DMS53 (cell line): Measurements from ENCODE around the gene GARIN5A.
A peak's percentile ranks its signal among the peaks of the same experiment; 100 is the strongest.
"Not testable (repeated sequence)": the region's sequence is repeated elsewhere in the genome, so short reads cannot be mapped to it uniquely, and the experiment has no call there.

ENCODE experiments used
- DNase-seq: peaks from one replicate; lab custom pipeline; 2025; lab: John Stamatoyannopoulos, UW

GARIN5A gene

DNA sequence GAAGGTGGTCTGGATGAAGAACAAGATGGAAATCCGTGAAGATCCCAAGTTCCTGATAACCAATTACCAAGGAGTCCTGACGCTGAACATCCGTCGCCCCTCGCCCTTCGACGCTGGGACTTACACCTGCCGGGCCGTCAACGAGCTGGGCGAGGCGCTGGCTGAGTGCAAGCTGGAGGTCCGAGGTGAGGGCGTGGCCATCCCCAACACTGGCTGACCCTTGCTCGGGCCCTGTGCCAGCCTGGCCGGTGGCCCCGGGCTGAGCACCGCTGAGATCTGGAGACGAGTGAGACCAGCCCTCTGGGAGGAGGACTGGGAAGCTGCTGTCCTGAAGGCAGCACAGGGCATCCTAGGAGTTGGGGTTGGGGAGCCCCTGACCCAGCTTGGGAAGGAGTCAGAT, 12.3 kb downstream of the GARIN5A start:
- DNase-seq = no peak

DNA sequence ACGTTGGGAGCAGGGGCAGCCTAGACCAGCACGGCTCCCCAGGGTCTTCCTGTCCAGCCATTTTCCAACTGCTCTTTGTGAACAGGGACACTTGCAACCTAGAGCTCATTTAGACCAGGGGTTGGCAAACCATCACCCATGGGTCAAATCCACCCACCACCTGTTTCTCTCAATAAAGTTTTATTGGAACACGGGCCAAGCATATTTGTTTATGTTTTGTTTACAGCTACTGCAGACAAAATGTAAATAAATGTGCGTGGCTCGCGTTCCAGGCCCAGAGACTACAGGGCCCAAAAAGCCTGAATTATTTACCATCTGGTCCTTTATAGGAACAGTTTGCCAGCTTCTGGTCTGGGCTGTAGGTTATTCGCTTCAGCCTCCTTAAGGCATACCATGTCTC, 13.7 kb downstream of the GARIN5A start:
- DNase-seq = no peak

DNA sequence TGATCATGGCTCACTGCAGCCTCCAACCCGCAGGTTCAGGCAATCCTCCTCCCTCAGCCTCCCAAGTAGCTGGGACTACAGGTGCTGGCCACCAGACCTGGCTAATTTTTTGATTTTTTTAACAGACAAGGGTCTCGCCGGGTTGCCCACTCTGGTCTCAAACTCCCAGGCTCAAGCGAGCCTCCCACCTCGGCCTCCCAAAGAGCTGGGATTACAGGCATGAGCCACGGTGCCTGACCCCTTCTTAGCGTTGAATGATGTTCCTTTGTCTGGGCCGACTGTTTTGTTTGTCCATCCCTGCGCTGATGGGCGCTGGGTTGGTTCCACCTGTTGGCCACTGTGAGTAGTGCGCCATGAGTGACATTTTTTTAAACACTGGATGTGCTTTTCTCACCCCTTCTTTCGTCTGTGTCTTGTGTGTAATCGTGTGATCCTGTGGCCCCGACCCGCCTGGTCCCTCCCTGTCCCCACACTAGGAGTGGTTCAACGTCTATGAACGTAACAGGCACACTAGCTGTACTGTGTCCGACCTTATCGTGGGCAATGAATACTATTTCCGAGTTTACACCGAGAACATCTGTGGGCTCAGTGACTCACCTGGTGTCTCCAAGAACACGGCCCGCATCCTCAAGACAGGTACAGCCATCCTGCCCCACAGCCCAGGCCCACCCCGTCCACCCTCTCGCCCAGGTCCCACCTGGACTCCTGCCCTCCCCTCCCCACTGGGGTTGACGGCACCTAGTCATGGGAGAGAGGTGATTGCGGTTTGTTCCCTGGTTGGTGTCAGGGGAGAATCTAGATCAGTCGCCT, 15.4 kb downstream of the GARIN5A start:
- DNase-seq = peak; percentile 80

DNA sequence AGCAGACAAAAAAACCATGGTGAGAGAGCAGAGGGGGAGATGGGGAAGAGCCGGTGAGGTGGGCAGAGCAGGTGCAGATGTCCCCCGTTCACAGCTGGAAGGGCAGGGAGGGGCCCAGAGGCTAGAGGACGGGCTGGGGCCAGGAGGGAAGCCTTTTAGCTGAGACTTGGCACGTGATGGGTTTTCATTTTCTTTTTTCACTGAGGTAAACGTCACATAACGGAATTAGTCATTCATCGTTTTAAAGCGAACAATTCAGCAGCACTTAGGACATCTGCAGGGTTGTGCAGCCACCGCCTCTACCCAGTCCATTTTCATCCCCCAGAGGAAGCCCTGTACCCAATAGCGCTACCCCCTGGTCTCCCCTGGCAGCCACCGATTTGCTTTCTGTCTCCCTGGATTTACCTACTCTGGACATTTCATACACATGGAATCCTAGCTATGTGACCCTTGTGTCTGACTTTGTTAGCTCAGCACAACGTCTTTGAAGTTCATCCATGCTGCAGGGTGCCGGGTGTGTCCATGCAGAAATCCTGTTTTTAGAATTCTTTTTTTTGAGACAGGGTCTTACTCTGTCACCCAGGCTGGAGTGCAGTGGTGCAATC, 16.4 kb downstream of the GARIN5A start:
- no peak for DNase-seq

DNA sequence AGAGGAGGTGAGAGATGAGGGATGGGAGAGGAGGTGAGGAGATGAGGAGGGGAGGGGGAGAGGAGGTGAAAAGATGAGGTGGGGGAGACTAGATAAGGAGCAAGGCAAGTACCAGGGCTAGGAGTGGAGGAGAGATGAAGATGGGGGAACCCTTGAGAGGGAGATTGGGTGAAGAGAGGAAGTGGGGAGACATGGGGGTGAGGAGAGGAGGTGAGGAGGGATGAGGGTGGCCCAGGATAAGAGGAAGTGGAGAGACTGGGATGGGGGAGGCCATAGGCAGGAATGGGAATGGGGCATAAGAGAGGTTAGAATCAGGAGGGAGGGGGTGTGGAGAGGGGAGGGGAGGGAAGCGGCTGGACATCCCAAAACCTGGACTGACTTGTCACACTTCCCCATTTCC, 17.0 kb downstream of the GARIN5A start:
- DNase-seq = no peak

DNA sequence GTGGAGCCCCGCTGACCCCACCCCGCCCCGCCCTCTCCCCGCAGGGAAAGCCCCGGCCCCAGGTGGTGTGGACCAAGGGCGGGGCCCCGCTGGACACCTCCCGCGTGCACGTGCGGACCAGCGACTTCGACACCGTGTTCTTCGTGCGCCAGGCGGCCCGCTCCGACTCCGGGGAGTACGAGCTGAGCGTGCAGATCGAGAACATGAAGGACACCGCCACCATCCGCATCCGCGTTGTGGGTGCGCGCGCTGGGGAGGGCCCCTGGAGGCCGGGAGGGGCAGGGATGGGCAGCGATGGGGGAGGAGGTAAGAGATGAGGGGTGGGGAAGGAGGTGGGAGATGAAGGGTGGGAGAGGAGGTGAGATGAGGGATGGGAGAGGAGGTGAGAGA, 17.6 kb downstream of the GARIN5A start:
- no peak for DNase-seq

DNA sequence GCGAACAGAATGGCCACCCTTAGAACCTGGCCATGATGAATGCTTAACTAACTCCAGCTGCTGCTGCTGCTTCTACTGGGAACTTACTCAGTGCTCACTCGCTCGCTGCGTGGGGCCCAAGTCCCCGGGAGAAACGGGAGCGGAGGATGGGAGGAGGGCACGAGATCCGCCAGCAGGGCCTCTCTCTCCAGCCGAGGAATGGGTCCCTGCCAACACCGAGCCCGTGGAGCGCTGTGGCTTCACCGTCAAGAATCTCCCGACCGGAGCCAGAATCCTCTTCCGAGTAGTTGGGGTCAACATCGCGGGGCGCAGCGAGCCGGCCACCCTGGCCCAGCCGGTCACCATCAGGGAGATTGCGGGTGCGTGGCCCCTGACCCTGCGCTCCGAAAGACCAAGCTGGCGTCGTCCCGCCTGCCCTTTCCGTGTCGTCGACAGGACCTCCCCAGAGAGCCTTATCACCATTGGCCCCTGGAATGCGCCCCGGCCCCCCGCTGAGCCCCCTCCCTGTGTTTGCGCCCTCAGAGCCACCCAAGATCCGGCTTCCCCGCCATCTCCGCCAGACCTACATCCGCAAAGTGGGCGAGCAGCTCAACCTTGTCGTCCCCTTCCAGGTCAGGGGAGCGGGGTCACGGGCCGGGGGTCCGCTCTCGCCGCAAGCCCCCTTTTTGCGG, 18.1 kb downstream of the GARIN5A start:
- DNase-seq = no peak

DNA sequence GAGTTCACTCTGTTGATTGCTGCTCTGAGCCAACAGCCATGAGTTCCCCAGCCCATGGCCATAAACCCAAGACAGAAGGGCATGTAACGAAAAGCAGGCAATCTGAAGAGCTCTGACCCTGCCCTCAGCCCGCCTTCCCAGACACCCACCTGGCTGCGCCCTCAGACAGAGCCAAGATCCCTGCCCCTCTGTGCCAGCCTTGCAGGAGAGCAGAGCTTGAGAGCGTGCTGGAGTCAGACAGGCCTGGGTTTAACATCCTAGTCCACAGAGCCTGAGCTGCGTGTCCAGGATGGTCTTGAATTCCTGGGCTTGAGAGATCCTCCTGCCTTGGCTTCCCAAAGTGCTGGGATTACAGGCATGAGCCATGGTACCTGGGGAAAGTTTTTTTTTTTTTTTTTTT, 19.3 kb downstream of the GARIN5A start:
- no peak for DNase-seq

DNA sequence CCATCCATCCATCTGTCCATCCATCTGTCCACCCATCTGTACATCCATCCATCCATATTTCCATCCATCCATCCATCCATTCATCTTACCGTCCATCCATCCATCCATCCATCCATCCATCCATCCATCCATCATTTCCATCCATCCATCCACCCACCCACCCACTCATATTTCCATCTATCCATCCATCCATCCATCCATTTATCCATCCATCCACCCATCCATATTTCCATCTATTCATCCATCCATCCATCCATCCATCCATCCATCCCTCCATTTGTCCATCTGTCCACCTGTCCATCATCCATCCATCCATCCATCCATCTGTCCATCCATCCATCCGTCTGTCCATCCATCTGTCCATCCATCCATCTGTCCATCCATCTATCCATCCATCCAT, 20.7 kb downstream of the GARIN5A start:
- no peak for DNase-seq

DNA sequence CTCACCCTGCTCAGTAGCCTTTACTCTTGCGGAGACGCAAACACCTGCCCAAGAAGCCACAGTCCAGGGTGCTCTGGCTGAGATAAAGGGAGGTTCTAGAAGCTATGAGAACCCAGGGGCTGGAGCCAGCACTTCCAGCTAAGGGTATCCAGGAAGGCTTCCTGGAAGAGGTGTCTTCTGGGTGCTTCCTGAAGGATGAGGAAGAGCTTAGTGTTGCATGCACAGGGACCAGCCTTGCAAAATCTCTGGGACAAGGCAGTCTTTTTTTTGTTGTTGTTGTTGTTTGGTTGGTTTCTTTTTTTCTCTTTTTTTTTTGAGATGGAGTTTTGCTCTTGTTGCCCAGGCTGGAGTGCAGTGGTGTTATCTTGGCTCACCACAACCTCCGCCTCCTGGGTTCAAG, 23.4 kb downstream of the GARIN5A start:
- no peak for DNase-seq

DNA sequence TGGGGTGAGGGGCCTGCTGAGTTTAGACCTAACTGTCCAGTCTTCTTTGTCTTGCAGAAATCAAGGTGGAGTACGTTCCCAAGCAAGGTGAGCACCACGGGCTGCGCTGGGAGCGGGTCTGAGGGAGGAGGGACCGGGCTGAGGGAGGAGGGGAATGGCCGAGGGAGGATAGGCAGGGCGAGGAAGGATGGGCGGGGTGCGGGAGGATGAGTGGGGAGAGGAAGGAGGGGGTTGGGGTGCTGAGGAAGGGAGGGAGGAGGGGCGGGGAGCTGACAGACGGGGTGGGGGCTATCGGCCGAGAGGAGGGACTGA, 25.5 kb downstream of the GARIN5A start:
- no peak for DNase-seq

DNA sequence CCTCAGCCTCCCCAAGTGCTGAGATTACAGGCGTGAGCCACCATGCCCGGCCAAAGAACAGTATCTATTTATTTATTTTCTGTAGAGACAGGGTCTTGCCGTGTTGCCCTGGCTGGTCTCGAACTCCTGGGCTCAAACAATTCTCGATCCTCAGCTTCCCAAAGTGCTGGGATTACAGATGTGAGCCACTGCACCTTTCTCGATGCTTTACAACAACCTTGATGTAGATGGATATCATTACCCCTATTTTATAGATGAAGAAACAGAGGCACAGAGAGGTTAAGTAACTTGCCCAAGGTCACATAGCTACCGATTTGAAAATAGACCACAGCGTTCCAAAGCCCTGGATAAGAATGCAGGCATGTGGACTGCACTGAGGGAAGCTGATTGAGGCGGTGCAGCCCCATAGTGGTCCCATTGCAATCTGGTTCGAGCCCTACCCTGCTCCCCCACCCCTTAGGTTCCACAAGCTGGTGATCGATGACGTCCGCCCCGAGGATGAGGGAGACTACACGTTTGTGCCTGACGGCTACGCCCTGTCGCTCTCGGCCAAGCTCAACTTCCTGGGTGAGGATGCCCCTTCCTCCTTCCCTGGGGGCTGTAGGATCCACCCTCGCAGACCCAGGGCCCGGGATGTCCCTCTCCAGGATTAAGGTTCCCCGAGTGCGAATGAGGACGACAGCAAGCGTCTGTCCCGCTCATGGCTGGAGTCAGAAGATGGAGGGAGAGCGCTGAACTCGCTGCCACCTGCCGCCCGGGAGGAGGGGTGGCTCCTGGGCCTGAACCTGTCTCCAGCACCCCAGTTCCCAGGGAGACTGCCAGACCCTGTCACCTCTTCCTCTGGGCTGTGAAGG, 26.1 kb downstream of the GARIN5A start:
- DNase-seq = no peak

DNA sequence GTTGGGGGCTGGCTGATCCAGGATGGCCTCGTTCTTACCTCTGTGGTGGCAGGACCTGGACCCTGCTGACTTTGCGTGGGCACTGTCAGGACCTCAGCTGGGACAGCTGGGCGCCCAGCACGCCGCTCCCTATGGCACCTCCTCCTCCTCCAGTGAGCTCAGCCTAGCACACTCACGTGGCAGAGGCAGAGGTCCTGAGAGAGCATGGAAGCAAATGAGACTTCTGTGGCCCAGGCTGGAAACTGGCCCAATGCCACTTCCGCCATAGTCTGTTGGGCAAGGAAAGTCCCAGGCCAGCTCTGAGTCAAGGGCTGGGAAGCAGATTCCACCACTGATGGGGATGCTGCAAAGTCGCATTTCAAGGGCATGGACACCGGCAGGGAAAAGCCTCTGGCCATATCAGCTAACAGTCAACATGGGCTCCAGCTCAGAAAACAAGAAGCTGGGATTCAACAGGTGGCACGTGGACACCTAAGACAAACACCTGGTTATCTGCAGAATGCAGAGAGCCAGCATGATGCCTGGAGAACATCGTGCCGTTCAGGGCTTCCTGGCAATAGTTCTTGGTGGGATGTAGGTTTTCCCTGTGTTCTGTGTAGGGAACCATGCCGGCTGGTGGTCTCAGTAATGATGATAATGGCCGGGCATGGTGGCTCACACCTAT, 27.3 kb downstream of the GARIN5A start:
- peak; percentile 43 for DNase-seq

DNA sequence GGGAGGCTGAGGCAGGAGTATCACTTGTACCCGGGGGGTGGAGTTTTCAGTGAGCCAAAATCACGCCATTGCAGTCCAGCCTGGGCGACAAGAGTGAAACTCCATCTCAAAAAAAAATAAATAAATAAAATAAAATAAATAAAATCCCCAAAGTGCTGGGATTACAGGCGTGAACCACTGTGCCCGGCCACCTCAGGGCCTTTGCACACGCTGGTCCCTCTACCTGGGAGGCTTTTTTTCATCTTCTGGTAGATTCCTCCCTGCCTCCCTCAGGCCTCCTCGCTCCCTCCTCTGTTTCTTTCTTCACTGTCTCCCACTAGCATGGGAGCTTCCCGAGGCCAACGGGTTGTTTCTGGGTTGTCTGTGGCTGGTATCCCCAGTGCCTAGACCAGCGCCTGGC, 28.9 kb downstream of the GARIN5A start:
- no peak for DNase-seq

DNA sequence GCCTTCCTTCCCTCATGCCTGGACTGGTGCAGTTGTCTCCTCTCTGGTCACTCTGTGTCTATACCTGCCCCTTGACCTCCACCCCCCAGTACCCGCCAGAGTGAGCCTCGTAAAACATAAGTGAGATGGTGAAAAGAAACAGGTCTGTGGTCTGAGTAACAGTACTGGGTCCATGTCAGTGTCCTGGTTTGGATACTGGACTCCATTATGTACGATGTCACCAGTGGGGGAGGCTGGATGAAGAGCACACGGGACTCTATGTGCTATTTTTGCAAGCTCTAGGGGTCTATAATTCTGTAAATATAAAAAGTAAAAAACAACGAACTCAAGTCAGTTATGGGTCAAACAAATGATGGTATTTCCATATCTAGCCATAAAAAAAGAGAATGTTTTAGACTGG, 29.6 kb downstream of the GARIN5A start:
- no peak for DNase-seq

DNA sequence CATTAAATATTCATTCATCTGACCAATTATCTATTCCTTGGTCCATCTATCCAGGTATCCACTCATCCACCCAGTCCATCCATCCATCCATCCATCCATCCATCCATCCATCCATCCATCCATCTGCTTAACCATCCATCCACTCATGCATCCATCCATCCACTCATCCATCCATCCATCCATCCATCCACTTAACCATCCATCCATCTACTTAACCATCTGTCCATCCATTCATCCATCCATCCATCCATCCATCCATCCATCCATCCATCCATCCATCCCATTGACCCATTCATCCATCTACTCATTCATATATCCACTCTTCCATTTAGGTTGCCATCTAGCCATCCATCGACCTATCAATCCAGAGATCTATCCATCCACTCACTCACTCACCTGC, 32.6 kb downstream of the GARIN5A start:
- no peak for DNase-seq

DNA sequence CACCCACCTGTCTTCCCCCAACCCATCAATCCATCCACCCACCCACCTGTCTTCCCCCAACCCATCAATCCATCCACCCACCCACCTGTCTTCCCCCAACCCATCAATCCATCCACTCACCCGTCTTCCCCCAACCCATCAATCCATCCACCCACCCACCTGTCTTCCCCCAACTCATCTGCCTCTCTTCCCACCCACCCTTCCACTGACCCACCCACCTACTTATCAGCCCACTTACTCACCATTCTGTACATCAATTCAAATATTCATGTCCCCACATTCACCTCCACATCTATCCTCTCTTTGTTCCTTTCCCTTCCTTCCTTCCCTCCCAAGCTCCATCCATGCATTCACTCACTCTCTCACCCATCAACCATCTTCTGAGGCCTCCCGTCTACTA, 37.5 kb downstream of the GARIN5A start:
- DNase-seq = not testable (repeated sequence)

DNA sequence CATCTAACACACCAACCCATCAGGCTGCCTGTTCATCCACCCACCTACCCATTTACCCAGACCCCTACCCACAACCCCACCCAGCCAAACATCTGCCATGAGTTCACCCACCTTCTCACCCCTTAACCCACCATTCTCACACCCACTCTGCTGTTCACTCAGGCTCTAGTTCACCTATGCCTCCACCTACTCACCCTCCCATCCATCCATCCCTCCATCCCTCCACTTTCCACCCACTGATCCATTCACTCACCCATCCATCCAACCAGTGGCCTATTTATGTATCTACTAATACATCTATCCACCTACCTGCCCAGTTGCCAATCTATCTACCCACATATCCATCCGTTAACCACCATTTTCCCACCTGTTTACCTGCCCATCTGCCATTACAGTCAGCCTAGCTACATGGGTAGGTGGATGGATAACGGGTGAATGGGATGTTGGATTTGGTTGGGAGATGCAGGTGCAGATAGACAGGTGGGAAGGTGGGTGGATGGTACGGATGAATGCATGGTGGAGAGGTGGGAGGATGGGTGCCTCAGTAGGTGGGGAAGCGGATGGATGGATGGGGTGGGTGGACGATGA, 38.7 kb downstream of the GARIN5A start:
- no peak for DNase-seq

DNA sequence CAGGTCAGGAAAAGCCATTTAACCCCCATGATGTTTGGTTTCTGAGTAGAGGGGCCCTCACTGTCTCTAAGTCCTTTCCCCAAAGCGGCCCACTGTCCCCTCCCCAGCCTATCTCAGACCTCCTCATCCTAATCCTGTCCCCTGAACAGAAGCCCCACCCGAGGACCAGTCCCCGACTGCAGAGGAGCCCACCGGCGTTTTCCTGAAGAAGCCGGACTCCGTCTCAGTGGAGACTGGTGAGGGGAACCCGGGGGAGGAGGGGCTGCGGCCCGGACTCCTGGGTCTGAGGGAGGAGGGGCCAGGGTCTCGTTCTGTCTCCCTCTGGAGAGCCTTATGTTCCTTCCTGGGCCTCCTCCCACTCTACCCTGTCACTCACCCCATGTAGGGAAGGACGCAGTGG, 41.0 kb downstream of the GARIN5A start:
- no peak for DNase-seq

DNA sequence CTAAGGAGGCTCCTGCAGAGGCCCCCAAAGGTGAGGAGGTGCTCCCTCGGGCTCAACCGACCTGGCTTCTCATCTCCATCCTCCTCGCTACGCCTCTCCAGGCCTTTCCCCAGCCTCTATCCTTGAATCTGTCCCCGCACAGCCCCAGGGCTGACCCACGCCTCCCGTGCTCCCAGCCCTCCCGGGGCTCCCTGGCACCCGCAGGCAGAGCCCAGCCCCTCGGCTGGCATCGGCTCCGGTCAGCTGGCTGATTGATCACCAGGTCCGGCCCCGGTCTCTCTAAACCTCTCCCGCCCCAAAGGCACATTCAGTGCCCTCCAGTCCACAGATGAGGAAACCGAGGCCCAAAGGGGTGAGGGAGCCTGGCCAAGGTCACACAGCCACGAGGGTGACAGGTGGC, 41.4 kb downstream of the GARIN5A start:
- DNase-seq = no peak

DNA sequence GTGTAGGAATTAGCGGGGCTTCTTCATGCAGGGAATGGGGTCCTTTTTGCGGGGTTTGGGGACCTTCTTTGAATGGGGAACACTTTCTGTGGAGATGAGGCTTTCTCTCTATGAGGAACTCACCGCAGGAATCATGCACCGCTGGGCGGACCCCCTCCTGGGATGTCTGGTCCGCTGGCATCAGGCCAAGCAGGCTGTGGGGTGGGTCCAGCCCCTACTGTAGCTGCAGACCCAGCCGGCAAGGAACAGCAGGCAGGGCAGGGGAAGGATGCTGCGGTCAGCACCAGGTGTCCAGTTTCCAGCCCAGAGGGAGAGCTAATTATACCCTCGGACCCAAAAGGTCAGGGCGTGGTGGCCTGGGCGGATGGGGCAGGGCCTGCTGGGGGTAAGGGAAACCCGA, 42.1 kb downstream of the GARIN5A start:
- no peak for DNase-seq
